Pancreas (tissue), 10 donors: ENCODE measurements around the gene INTS14. TPM values are rescaled to one million over a fixed set of nuclear protein-coding genes. Genes with fewer than 3 reads are reported as not detected.
A peak's percentile ranks its signal among the peaks of the same experiment; 100 is the strongest.
"Not testable (repeated sequence)": the region's sequence is repeated elsewhere in the genome, so short reads cannot be mapped to it uniquely, and the experiment has no call there.

Experiments used
- ATAC-seq, 4 donors: fragments of 200-7000 bp; cut with Tn5 transposase; one replicate each; pipeline versions ENCODE4 v1.8.0 to v1.9.1; 2020; ENCODE audit warnings: mild to moderate bottlenecking in 4 of 4, moderate library complexity in 4 of 4
- DNase-seq, 6 donors: peaks; one replicate each; pipeline ENCODE4 v3.0.0-alpha.2; 2020
- FAIRE-seq: peaks from 2 replicates; lab custom pipeline; 2012; peaks lifted over from hg19 to GRCh38; lab: Jason Lieb, UNC
- H3K27ac ChIP-seq, 4 donors: fragments of 200-600 bp; sonication (generic); 1 replicate in 3 of 4; 2 replicates in 1 of 4; pipeline versions ENCODE4 v1.5.0 to v1.8.0; 2020
- H3K27me3 ChIP-seq, 4 donors: fragments of 200-600 bp; one replicate each; pipeline ENCODE4 v1.8.0; 2021
- H3K36me3 ChIP-seq, 3 donors: fragments of 200-600 bp; sonication (generic) in 1 of 3; one replicate each; pipeline versions ENCODE4 v1.5.0 to v1.8.0; 2020 to 2021
- H3K4me1 ChIP-seq, 3 donors: fragments of 200-600 bp; one replicate each; pipeline ENCODE4 v1.8.0; 2021
- H3K4me3 ChIP-seq, 4 donors: fragments of 200-600 bp; sonication (generic) in 2 of 4; one replicate each; pipeline versions ENCODE4 v1.5.0 to v1.8.0; 2020 to 2021
- H3K9me3 ChIP-seq, 4 donors: fragments of 200-600 bp; one replicate each; pipeline ENCODE4 v1.8.0; 2021
- CTCF ChIP-seq, 4 donors: fragments of 200-600 bp; sonication (generic) in 3 of 4; IDR thresholded peaks; one replicate each; pipeline versions ENCODE4 v1.5.0 to v1.8.0; 2021; ENCODE audit warnings: antibody characterized with exemption in 4 of 4
- WGBS, 2 donors: extraction: QIAGEN DNeasy Blood & Tissue Kit; methylation state at CpG; one replicate each; pipeline ENCODE4 v1.1.7; 2013; 5-methylcytosine and 5-hydroxymethylcytosine counted together
- intact Hi-C, 3 donors: fragments of 100-400 bp; cut with DNase I; formaldehyde crosslinking; loops; one replicate each; pipeline versions ENCODE4 v1.11.1 to v1.14.2; 2022
- polyA plus RNA-seq, 2 donors: library from polyadenylated mRNA; stranded (reverse); fragments of 200-250 nt; gene quantifications; one replicate each; pipeline ENCODE4 v1.2.3, GENCODE V29; 2013
- total RNA-seq, 6 donors: library from RNA; stranded (reverse); fragmentation: NEBNext Ultra II Directional in 4 of 6; extraction: Animal tissue kit (Norgen Biotek cat#: 25700) in 4 of 6; gene quantifications; one replicate each; pipeline versions ENCODE4 v1.2.1 to v1.2.4, GENCODE V29; 2021 to 2023
- donor health status: healthy with polysubstance abuse.
- donor health status: DM: no; HTN: no; CAD: no; lungs with moderate emphysema.
- donor health status: DM: no; HTN: no; CAD: no.
- donor health status: control.
- donor health status: control.
- donor health status: Bipolar disorder and iron deficiency.
- donor health status: DM: yes; HTN: yes; CAD: no.
- donor health status: DM: no; HTN: no; CAD: no.
- donor health status: DM: no; HTN: no; CAD: no.
- donor health status: DM: yes; HTN: yes; CAD: no.

INTS14 gene
- total and polyA plus RNA-seq, 8 donors, result 11.0 to 25.0 (median 13.5) TPM

GRCh38 chr15:65556622-65557021 is 54.3 kb downstream of the INTS14 start:
- intact Hi-C loops, result no loop called here
- no peak for FAIRE-seq
- no peak for TF ChIP-seq CTCF (IDR thresholded peaks at IDR 0.05)
- no peak overlapping the region for H3K27ac ChIP-seq
- no peak for ATAC-seq
- H3K27me3 ChIP-seq, result no peaks in the 10 kb centered on the region
- no peak for DNase-seq
- WGBS, 2 donors, result 94 to 97% methylated on average over 7 of the region's 7 CpGs
- no peak overlapping the region for H3K4me3 ChIP-seq
- H3K36me3 ChIP-seq, result peaks cover 0 to 10% (median 0%) of the 10 kb centered on the region in 3 donors
- H3K9me3 ChIP-seq, result no peaks in the 10 kb centered on the region
- no peaks in the 10 kb centered on the region for H3K4me1 ChIP-seq

- H3K27me3 ChIP-seq, result no peaks in the 10 kb centered on the region
These were observed 57.2 kb downstream of the INTS14 start for GRCh38 chr15:65553691-65554090.

GRCh38 chr15:65552851-65553250 is 58.1 kb downstream of the INTS14 start:
- H3K4me3 ChIP-seq, H3K27ac ChIP-seq, H3K36me3 ChIP-seq, ATAC-seq, H3K27me3 ChIP-seq, FAIRE-seq, DNase-seq, intact Hi-C loops, H3K9me3 ChIP-seq: not testable (repeated sequence)
- peaks cover 0 to 15% (median 2%) of the 10 kb centered on the region in 3 donors for H3K4me1 ChIP-seq
- WGBS, 2 donors, result 96% methylated on average over 4 of the region's 6 CpGs

More at GRCh38 chr15:65553691-65554090, 57.2 kb downstream of the INTS14 start:
- Histone ChIP-seq H3K27ac (no peak overlapping the region), H3K4me1 (peaks cover 0 to 15% (median 2%) of the 10 kb centered on the region in 3 donors), H3K9me3 (no peaks in the 10 kb centered on the region), H3K4me3 (no peak overlapping the region), H3K36me3 (peaks cover 0 to 10% (median 0%) of the 10 kb centered on the region in 3 donors)
- DNase-seq, result no peak
- no peak for FAIRE-seq
- intact Hi-C loops, result no loop called here
- no peak for ATAC-seq
- TF ChIP-seq CTCF (IDR thresholded peaks at IDR 0.05), result no peak
- 98 to 99% methylated on average over 3 of the region's 3 CpGs for WGBS, 2 donors

GRCh38 chr15:65551183-65551582 is 59.7 kb downstream of the INTS14 start:
- no peak for FAIRE-seq

GRCh38 chr15:65550681-65551098 is 60.2 kb downstream of the INTS14 start:
- Histone ChIP-seq H3K27ac (peak overlapping the region in 2 of 4 donors; percentile 5 to 21), H3K9me3 (no peaks in the 10 kb centered on the region), H3K27me3 (no peaks in the 10 kb centered on the region), H3K4me1 (peaks cover 0 to 15% (median 2%) of the 10 kb centered on the region in 3 donors), H3K36me3 (peaks cover 0 to 1% (median 0%) of the 10 kb centered on the region in 3 donors), H3K4me3 (no peak overlapping the region)
- DNase-seq (no peak), FAIRE-seq (no peak), ATAC-seq (peak; percentile 56 to 87 (median 72))
- intact Hi-C loops, result no loop called here
- 28 to 30% methylated on average over 3 of the region's 3 CpGs for WGBS, 2 donors
- TF ChIP-seq CTCF (IDR thresholded peaks at IDR 0.05), result no peak

More at GRCh38 chr15:65551183-65551582, 59.7 kb downstream of the INTS14 start:
- DNase-seq (no peak), ATAC-seq (peak in 3 of 4 donors; percentile 22 to 52 (median 42))
- Histone ChIP-seq H3K27ac (peak overlapping the region in 2 of 4 donors; percentile 5 to 21), H3K36me3 (peaks cover 0 to 6% (median 0%) of the 10 kb centered on the region in 3 donors), H3K4me3 (no peak overlapping the region), H3K27me3 (no peaks in the 10 kb centered on the region), H3K4me1 (peaks cover 0 to 15% (median 2%) of the 10 kb centered on the region in 3 donors), H3K9me3 (no peaks in the 10 kb centered on the region)
- intact Hi-C loops, result no loop called here
- 25 to 32% methylated on average over 2 of the region's 2 CpGs for WGBS, 2 donors
- no peak for TF ChIP-seq CTCF (IDR thresholded peaks at IDR 0.05)

GRCh38 chr15:65549288-65549687 is 61.6 kb downstream of the INTS14 start:
- WGBS, 2 donors, result 95 to 99% methylated on average over 9 of the region's 9 CpGs
- DNase-seq, result not testable (repeated sequence)

More at GRCh38 chr15:65549288-65549687, 61.6 kb downstream of the INTS14 start:
- ATAC-seq, H3K36me3 ChIP-seq, H3K27me3 ChIP-seq, FAIRE-seq, H3K27ac ChIP-seq, H3K9me3 ChIP-seq, H3K4me3 ChIP-seq, intact Hi-C loops: not testable (repeated sequence)
- peaks cover 0 to 15% (median 2%) of the 10 kb centered on the region in 3 donors for H3K4me1 ChIP-seq
